Activated CD8-positive, alpha-beta memory T cell treated with anti-CD3 and anti-CD28 coated beads, Interleukin-2, amount 50 U/mL, for 48 hours (primary cell): Measurements from ENCODE around the gene FBXO33.
"Not testable (repeated sequence)": the region's sequence is repeated elsewhere in the genome, so short reads cannot be mapped to it uniquely, and the experiment has no call there.

Experiments used
- DNase-seq: peaks from one replicate; pipeline ENCODE4 v3.0.0-alpha.2; 2020

FBXO33 gene

GRCh38 chr14:39368261-39368959, 63.8 kb downstream of the FBXO33 start:
- DNase-seq: no peak

DNA sequence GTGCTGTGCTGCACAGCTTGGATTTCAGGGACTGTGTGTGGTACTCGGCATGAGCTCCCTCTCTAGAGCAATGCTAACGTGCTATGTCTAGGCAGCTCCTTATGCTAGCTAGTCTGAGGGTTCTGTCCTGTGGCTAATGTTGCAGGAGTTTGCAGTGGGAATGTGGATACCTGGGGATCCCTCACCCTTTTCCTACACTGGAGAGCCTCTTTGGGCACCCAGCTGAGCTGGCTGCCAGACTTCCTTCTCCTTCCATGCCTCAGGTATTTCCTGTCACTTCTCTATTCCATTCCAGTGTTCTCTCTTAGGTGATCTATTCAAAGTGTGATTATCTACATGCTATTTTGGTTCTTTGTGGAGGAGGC, 64.9 kb downstream of the FBXO33 start:
- no peak for DNase-seq

- DNase-seq: no peak
These were observed 65.5 kb downstream of the FBXO33 start for GRCh38 chr14:39366460-39367386.

GRCh38 chr14:39365354-39365753, 66.9 kb downstream of the FBXO33 start:
- DNase-seq: no peak

- DNase-seq: no peak
These were observed 67.7 kb downstream of the FBXO33 start for GRCh38 chr14:39364509-39364908.

- not testable (repeated sequence) for DNase-seq
These were observed 70.7 kb downstream of the FBXO33 start for GRCh38 chr14:39361556-39361955.

GRCh38 chr14:39360316-39360715, 71.9 kb downstream of the FBXO33 start:
- DNase-seq: no peak

- DNase-seq: not testable (repeated sequence)
These were observed 73.2 kb downstream of the FBXO33 start for GRCh38 chr14:39359069-39359468.

DNA sequence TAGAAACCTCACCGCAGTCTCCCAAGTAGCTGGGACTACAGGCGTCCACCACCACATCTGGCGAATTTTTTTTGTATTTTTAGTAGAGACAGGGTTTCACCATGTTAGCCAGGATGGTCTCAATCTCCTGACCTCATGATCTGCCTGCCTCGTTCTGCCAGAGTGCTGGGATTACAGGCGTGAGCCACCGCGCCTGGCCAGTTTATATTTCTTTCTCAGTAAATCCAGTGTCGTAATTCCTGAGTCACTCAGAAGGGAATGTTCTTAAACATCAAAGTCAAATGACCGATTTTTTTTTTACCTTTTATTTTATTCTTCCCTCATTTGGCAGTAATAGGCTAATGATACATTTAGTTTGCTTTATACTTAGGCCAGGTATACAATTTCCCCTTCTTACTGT, 80.5 kb downstream of the FBXO33 start:
- no peak for DNase-seq

DNA sequence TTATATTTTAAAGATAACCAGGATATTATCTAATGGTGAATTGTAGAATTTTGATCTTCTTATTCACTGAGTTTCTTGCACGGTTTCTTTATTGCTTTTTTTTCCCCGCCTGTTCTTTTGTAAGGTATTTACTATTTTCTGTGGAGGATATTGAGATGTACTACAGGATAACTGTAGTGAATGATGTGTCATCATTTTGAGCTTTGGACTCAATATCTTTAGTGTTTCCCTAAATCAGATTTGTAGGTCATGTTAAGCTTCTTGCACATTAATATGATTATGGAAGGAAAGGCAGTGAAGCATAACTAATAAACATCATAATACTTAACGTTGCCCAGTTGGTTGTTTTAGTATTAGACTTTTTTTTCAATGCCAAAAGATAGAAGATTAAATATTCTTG, 81.4 kb downstream of the FBXO33 start:
- no peak for DNase-seq
